HG02885 (cell line): ENCODE measurements around the gene GP1BB.
"Not testable (repeated sequence)": the region's sequence is repeated elsewhere in the genome, so short reads cannot be mapped to it uniquely, and the experiment has no call there.

ENCODE experiments used
- ATAC-seq: cut with Tn5 transposase; IDR thresholded peaks from one replicate; pipeline ENCODE4 v1.9.1; 2021; ENCODE audit warnings: mild to moderate bottlenecking; ENCODE audit not compliant: unreplicated experiment, poor library complexity

Gene GP1BB

GRCh38 chr22:19723232-19723982, at the start of gene GP1BB:
TSS of gene GP1BB (plus strand) at chr22:19723539. CDS start at chr22:19723570, 31 bp downstream.
- ATAC-seq, result no peak

GRCh38 chr22:19673660-19674059, 49.7 kb upstream of the GP1BB start:
- ATAC-seq, result no peak

- no peak for ATAC-seq
Observed at GRCh38 chr22:19674129-19674928, 49.0 kb upstream of the GP1BB start.

- ATAC-seq, result no peak
Observed at GRCh38 chr22:19674929-19675253, 48.4 kb upstream of the GP1BB start.

GRCh38 chr22:19675428-19675827, 47.9 kb upstream of the GP1BB start:
- no peak for ATAC-seq

GRCh38 chr22:19676437-19676836, 46.9 kb upstream of the GP1BB start:
- not testable (repeated sequence) for ATAC-seq

GRCh38 chr22:19678949-19679521, 44.3 kb upstream of the GP1BB start:
- ATAC-seq, result no peak

GRCh38 chr22:19679522-19680101, 43.7 kb upstream of the GP1BB start:
- ATAC-seq, result no peak

GRCh38 chr22:19680287-19680881, 43.0 kb upstream of the GP1BB start:
- ATAC-seq, result no peak

- ATAC-seq, result no peak
Observed at GRCh38 chr22:19680911-19681862, 42.2 kb upstream of the GP1BB start.

GRCh38 chr22:19681863-19682245, 41.5 kb upstream of the GP1BB start:
- no peak for ATAC-seq

GRCh38 chr22:19686946-19687345, 36.4 kb upstream of the GP1BB start:
- no peak for ATAC-seq

- no peak for ATAC-seq
Observed at GRCh38 chr22:19687561-19688300, 35.6 kb upstream of the GP1BB start.

- ATAC-seq, result no peak
Observed at GRCh38 chr22:19688301-19689290, 34.7 kb upstream of the GP1BB start.

GRCh38 chr22:19689408-19689807, 33.9 kb upstream of the GP1BB start:
- no peak for ATAC-seq

GRCh38 chr22:19691007-19691720, 32.2 kb upstream of the GP1BB start:
- no peak for ATAC-seq

- ATAC-seq, result no peak
Observed at GRCh38 chr22:19691721-19692341, 31.5 kb upstream of the GP1BB start.
